Renal cortical epithelial cell (primary cell): ENCODE data around the gene ORMDL2. TPM values are rescaled to one million over a fixed set of nuclear protein-coding genes. Genes with fewer than 3 reads are reported as not detected.

ENCODE experiments used
- DNase-seq: peaks from one replicate; pipeline ENCODE4 v3.0.0-alpha.2; 2011; ENCODE audit warnings: low read depth
- total RNA-seq: library from RNA; depleted of rRNA; stranded (reverse); fragments of >200 nt; gene quantifications from 2 replicates; pipeline ENCODE4 v1.2.3, GENCODE V29; 2014

The ORMDL2 gene
- 35.5 and 67.0 TPM in 2 replicates for total RNA-seq

- peak; percentile 100 for DNase-seq
Observed at GRCh38 chr12:55817345-55818139, at the start of gene ORMDL2, which contains the start of gene SARNP. ORMDL2 (plus strand) TSS chr12:55818041; CDS start chr12:55819000, 959 bp downstream. SARNP (minus strand) TSS chr12:55817724; CDS start chr12:55817701, 23 bp downstream.

GRCh38 chr12:55771736-55772135, 46.1 kb upstream of the ORMDL2 start:
- no peak for DNase-seq

- DNase-seq, result no peak
Observed at GRCh38 chr12:55777856-55778255, 40.0 kb upstream of the ORMDL2 start.

- DNase-seq, result no peak
Observed at GRCh38 chr12:55780685-55781084, 37.2 kb upstream of the ORMDL2 start.

- DNase-seq, result no peak
Observed at GRCh38 chr12:55788546-55788945, 29.3 kb upstream of the ORMDL2 start.

GRCh38 chr12:55789171-55789570, 28.7 kb upstream of the ORMDL2 start:
- no peak for DNase-seq

- no peak for DNase-seq
Observed at GRCh38 chr12:55789893-55790292, 27.9 kb upstream of the ORMDL2 start.

- no peak for DNase-seq
Observed at GRCh38 chr12:55795950-55796349, 21.9 kb upstream of the ORMDL2 start.

GRCh38 chr12:55797068-55797467, 20.8 kb upstream of the ORMDL2 start:
- peak; percentile 54 for DNase-seq

- DNase-seq, result peak; percentile 22
Observed at GRCh38 chr12:55797550-55797949, 20.3 kb upstream of the ORMDL2 start.

GRCh38 chr12:55806982-55807381, 10.9 kb upstream of the ORMDL2 start:
- no peak for DNase-seq

GRCh38 chr12:55809274-55809673, 8.6 kb upstream of the ORMDL2 start:
- DNase-seq, result no peak

- DNase-seq, result no peak
Observed at GRCh38 chr12:55812088-55812487, 5.8 kb upstream of the ORMDL2 start.

GRCh38 chr12:55814257-55814656, 3.6 kb upstream of the ORMDL2 start:
- DNase-seq, result no peak

- DNase-seq, result no peak
Observed at GRCh38 chr12:55815473-55815872, 2.4 kb upstream of the ORMDL2 start.

- DNase-seq, result peak; percentile 36
Observed at GRCh38 chr12:55816881-55817344, 928 bp upstream of the ORMDL2 start.

- DNase-seq, result peak; percentile 23
Observed at GRCh38 chr12:55818140-55818728, 393 bp downstream of the ORMDL2 start.

GRCh38 chr12:55818886-55819285, 1.0 kb downstream of the ORMDL2 start:
- no peak for DNase-seq

GRCh38 chr12:55820679-55821078, 2.8 kb downstream of the ORMDL2 start:
- DNase-seq, result no peak

- DNase-seq, result peak; percentile 46
Observed at GRCh38 chr12:55822228-55822627, 4.4 kb downstream of the ORMDL2 start.

- peak; percentile 74 for DNase-seq
Observed at GRCh38 chr12:55823419-55823818, 5.6 kb downstream of the ORMDL2 start.

GRCh38 chr12:55824726-55825125, 6.9 kb downstream of the ORMDL2 start:
- DNase-seq, result no peak

GRCh38 chr12:55827806-55828205, 10.0 kb downstream of the ORMDL2 start:
- DNase-seq, result no peak
